Measurements from ENCODE around the gene TMEM266. TPM values are rescaled to one million over a fixed set of nuclear protein-coding genes. Genes with fewer than 3 reads are reported as not detected.
A peak's percentile ranks its signal among the peaks of the same experiment; 100 is the strongest.

Gene TMEM266
- total and polyA plus RNA-seq, 2 of the 4 experiments (the other 2 are of a cell fraction), result not detected

DNA sequence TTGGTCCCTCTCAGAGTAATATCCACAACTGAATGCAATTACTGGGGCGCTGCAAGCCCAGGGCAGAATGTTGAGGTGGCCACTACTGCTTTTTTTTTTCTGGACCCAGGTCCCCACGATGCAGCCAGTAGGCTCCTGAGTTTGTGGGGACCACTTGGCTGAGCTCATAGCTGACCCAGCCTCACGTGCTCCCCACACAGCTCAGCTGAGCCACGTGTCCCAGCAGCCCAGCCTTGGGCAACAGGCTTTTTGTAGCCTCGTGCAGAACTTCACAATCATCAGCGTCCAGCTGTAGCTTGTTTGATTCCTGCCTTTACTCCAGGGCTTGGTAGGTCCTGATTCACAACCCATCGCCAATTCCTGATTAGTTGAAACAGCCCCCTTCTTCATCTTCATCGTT, 134.1 kb downstream of the TMEM266 start:
- no peak overlapping the region for H2BK20ac ChIP-seq (ENCODE audit: low read depth, low read length)
- H4K91ac ChIP-seq (ENCODE audit: insufficient read depth, low read depth, low read length), result no peak overlapping the region
- H3K9me1 ChIP-seq (ENCODE audit: insufficient read depth, low read length), result peaks cover 21% of the 10 kb centered on the region
- no peak overlapping the region for H4K5ac ChIP-seq (ENCODE audit: low read depth, low read length)
- no peak overlapping the region for H3K4ac ChIP-seq (ENCODE audit: low read depth, low read length)
- H3K4me3 ChIP-seq (ENCODE audit: insufficient read depth, low read depth, low read length), result no peak overlapping the region
- no peak overlapping the region for H3K4me2 ChIP-seq (ENCODE audit: low read depth, low read length)
- 0 out of 4 replicates have a peak, but pooled peaks cover 0 to 4% of the 10 kb centered on the region in 2 experiments for H3K79me1 ChIP-seq (ENCODE audit: low read depth in 1 of 2, low read length in 2 of 2)
- POLR2A ChIA-PET (ENCODE audit: unreplicated experiment), result no interaction called here
- intact Hi-C loops (cut with micrococcal nuclease) (no loop called here), in situ Hi-C loops (cut with MboI; ENCODE audit: low sequenced_read_pairs) (loop anchor here (10.0 kb wide), 1 partner anchor 671 kb away; no protein-coding TSS in a partner anchor), dilution Hi-C loops (cut with HindIII; ENCODE audit: low sequenced_read_pairs, unreplicated experiment) (no loop called here)
- H2AK9ac ChIP-seq (replicated peaks; ENCODE audit: low read depth, low read length, poor library complexity), result no peak overlapping the region
- WGBS, 2 experiments (ENCODE audit: extremely low coverage in 2 of 2, insufficient read length in 1 of 2), result 79% methylated on average over 4 of the region's 8 CpGs; no CpG with 5 or more reads in 1 of the 2 experiments
- H3K56ac ChIP-seq (ENCODE audit: extremely low read depth, insufficient read depth, low read length), result no peak overlapping the region
- H2AFZ ChIP-seq (replicated peaks; ENCODE audit: low read length, poor library complexity), result no peak overlapping the region
- CTCF ChIA-PET, result no interaction called here
- no peak overlapping the region for H3K9ac ChIP-seq (ENCODE audit: low read depth, low read length)
- peak overlapping the region; percentile 26; the same call in 1 of the 2 replicates for H2AK5ac ChIP-seq (ENCODE audit: low read depth, low read length)
- no peaks in the 10 kb centered on the region for H3K36me3 ChIP-seq (ENCODE audit: control insufficient read depth, insufficient read depth, low read length)
- H3K9me3 ChIP-seq (ENCODE audit: control insufficient read depth, insufficient read depth, low read length), result no peaks in the 10 kb centered on the region
- no peak for TF ChIP-seq MXI1 (IDR thresholded peaks at IDR 0.05; ENCODE audit: borderline replicate concordance, low read depth, low read length)
- no peak for TF ChIP-seq MAFK (IDR thresholded peaks at IDR 0.05; ENCODE audit: low read depth, low read length)
- TF ChIP-seq MAZ (IDR thresholded peaks at IDR 0.05; ENCODE audit: borderline replicate concordance, low read depth, low read length), result no peak
- no peak for TF ChIP-seq FOS (IDR thresholded peaks at IDR 0.05; ENCODE audit: low read depth, low read length)
- TF ChIP-seq NFE2L2 (IDR thresholded peaks at IDR 0.05; ENCODE audit: low read depth, low read length), result no peak
- TF ChIP-seq BHLHE40 (IDR thresholded peaks at IDR 0.05; ENCODE audit: low read depth, low read length), result no peak
- no TSS peak for BruUV-seq (replicated peaks)
- H3K27ac ChIP-seq (ENCODE audit: insufficient read depth, low read length), result no peak overlapping the region
- no peak overlapping the region for H3K23ac ChIP-seq (ENCODE audit: low read depth, low read length)
- H4K20me1 ChIP-seq (ENCODE audit: insufficient read depth, low read length), result peaks cover 10% of the 10 kb centered on the region
- ATAC-seq (ENCODE audit: low read depth) (no peak), DNase-seq (no peak)
- H2BK120ac ChIP-seq (ENCODE audit: low read depth, low read length), result no peak overlapping the region
- H4K8ac ChIP-seq (ENCODE audit: low read depth in 2 of 2, low read length in 2 of 2), result no peak overlapping the region
- H2BK15ac ChIP-seq (ENCODE audit: low read depth, low read length), result no peak overlapping the region
- H3K18ac ChIP-seq (ENCODE audit: low read depth, low read length), result no peak overlapping the region
- no peak overlapping the region for H2BK5ac ChIP-seq (ENCODE audit: low read depth, low read length, poor library complexity, severe bottlenecking)
- H3K4me1 ChIP-seq (ENCODE audit: control insufficient read depth, insufficient read depth, low read length), result peaks cover 21% of the 10 kb centered on the region
- H3K14ac ChIP-seq (replicated peaks; ENCODE audit: low read depth, low read length), result no peak overlapping the region
- no peaks in the 10 kb centered on the region; the same call in 1 of the 2 replicates for H3K27me3 ChIP-seq (ENCODE audit: control insufficient read depth, insufficient read depth, low read length)
